Lung (tissue), 12 donors: Measurements from ENCODE around the gene ACOT7. TPM values are rescaled to one million over a fixed set of nuclear protein-coding genes. Genes with fewer than 3 reads are reported as not detected.

Experiments used
- ATAC-seq: fragments of 200-7000 bp; cut with Tn5 transposase; one replicate; pipeline ENCODE4 v1.9.1; 2020; ENCODE audit warnings: moderate number of reproducible peaks; ENCODE audit not compliant: insufficient read depth, low FRiP score
- DNase-seq, 3 donors: peaks; one replicate each; pipeline ENCODE4 v3.0.0-alpha.2; 2013 to 2017
- H3K27ac ChIP-seq, 2 donors: one replicate each; pipeline ENCODE4 v1.5.1; 2013; ENCODE audit warnings: mild to moderate bottlenecking in 2 of 2, moderate library complexity in 2 of 2, control low read depth in 1 of 2, inconsistent platforms in 1 of 2, low read depth in 1 of 2, low read length in 1 of 2
- H3K27me3 ChIP-seq, 3 donors: one replicate each; pipeline ENCODE4 v1.5.1; 2013; ENCODE audit warnings: low read length in 2 of 3; ENCODE audit not compliant: control insufficient read depth in 3 of 3, insufficient read depth in 3 of 3
- H3K36me3 ChIP-seq, 4 donors: one replicate each; pipeline ENCODE4 v1.5.1; 2013; ENCODE audit warnings: low read length in 4 of 4, mild to moderate bottlenecking in 1 of 4, moderate library complexity in 1 of 4; ENCODE audit not compliant: control insufficient read depth in 4 of 4, insufficient read depth in 4 of 4
- H3K4me1 ChIP-seq, 5 donors: one replicate each; pipeline ENCODE4 v1.5.1; 2013; ENCODE audit warnings: low read length in 5 of 5, mild to moderate bottlenecking in 2 of 5, moderate library complexity in 1 of 5; ENCODE audit not compliant: control insufficient read depth in 5 of 5, insufficient read depth in 5 of 5
- H3K4me3 ChIP-seq: one replicate; pipeline ENCODE4 v1.5.1; 2013; ENCODE audit warnings: mild to moderate bottlenecking, control low read depth, moderate library complexity
- H3K9ac ChIP-seq, 2 donors: one replicate each; pipeline ENCODE4 v1.5.1; 2013; ENCODE audit warnings: low read length in 2 of 2, control low read depth in 1 of 2; ENCODE audit not compliant: insufficient read depth in 1 of 2
- H3K9me3 ChIP-seq, 4 donors: one replicate each; pipeline ENCODE4 v1.5.1; 2013; ENCODE audit warnings: low read length in 3 of 4, mild to moderate bottlenecking in 1 of 4, moderate library complexity in 1 of 4; ENCODE audit not compliant: control insufficient read depth in 4 of 4, insufficient read depth in 3 of 4
- WGBS, 2 donors: extraction: QIAGEN DNeasy Blood & Tissue Kit; methylation state at CpG; one replicate each; pipeline ENCODE4 v1.1.7; 2013; 5-methylcytosine and 5-hydroxymethylcytosine counted together
- polyA plus RNA-seq, 2 donors: library from polyadenylated mRNA; stranded (reverse); fragments of 200-250 nt; gene quantifications; one replicate each; pipeline ENCODE4 v1.2.1, GENCODE V29; 2013
- total RNA-seq, 2 donors: library from RNA; depleted of rRNA in 1 of 2; stranded (reverse); fragments of >200 nt in 1 of 2; gene quantifications; one replicate each; pipeline ENCODE4 v1.2.1, GENCODE V29; 2014 to 2021
- TF ChIP-seq, protein P1 (sequence below): IDR thresholded peaks from 2 replicates; pipeline ENCODE4 v1.5.1; 2012; ENCODE audit warnings: mild to moderate bottlenecking; ENCODE audit errors: control extremely low read depth, extremely low read depth
- donor health status: control.
- donor health status: control.
- donor health status: Bipolar disorder and iron deficiency.
- donor health status: healthy.
- donor health status: DM: yes; HTN: yes; CAD: no.

The ACOT7 gene
- total and polyA plus RNA-seq, 4 donors = 8.8 to 37.4 (median 23.1) TPM

- no peak overlapping the region for H3K4me3 ChIP-seq
- ATAC-seq = no peak
- TF ChIP-seq, protein P1, sequence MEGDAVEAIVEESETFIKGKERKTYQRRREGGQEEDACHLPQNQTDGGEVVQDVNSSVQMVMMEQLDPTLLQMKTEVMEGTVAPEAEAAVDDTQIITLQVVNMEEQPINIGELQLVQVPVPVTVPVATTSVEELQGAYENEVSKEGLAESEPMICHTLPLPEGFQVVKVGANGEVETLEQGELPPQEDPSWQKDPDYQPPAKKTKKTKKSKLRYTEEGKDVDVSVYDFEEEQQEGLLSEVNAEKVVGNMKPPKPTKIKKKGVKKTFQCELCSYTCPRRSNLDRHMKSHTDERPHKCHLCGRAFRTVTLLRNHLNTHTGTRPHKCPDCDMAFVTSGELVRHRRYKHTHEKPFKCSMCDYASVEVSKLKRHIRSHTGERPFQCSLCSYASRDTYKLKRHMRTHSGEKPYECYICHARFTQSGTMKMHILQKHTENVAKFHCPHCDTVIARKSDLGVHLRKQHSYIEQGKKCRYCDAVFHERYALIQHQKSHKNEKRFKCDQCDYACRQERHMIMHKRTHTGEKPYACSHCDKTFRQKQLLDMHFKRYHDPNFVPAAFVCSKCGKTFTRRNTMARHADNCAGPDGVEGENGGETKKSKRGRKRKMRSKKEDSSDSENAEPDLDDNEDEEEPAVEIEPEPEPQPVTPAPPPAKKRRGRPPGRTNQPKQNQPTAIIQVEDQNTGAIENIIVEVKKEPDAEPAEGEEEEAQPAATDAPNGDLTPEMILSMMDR = no peak
- H3K4me1 ChIP-seq = peaks cover 0 to 41% (median 0%) of the 10 kb centered on the region in 5 donors
- WGBS, 2 donors = 74 to 79% methylated on average over 18 of the region's 18 CpGs
- no peaks in the 10 kb centered on the region for H3K9me3 ChIP-seq
- H3K36me3 ChIP-seq = peaks cover 0 to 8% (median 1%) of the 10 kb centered on the region in 4 donors
- no peak overlapping the region for H3K9ac ChIP-seq
- no peak overlapping the region for H3K27ac ChIP-seq
- H3K27me3 ChIP-seq = no peaks in the 10 kb centered on the region
- no peak for DNase-seq
Observed at GRCh38 chr1:6331543-6332273, 61.9 kb downstream of the ACOT7 start.

DNA sequence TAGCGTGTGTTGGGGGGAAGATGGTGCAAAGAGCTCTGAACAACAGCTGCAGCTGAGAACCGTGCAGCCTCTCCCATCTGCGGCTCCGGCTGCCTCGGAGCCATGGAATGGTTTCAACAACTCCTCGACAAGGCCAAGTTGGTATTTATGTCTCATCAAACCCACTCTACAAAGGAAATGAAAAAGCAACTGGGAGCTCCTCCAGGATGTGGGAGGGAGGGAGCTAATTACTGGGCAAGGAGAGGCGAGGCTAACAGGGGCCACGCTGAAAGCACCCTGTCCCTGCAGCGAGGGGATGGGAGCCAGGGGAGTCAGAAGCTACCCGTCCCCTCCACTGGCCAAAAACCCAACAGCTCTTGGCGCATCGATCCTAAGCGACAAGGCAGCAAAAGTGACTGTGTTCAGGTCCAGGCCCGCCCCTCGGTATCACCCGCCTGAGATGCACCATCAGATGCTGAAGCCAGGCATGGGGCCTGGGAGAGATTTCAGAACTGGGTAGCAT is 63.1 kb downstream of the ACOT7 start:
- H3K36me3 ChIP-seq = peaks cover 0 to 8% (median 1%) of the 10 kb centered on the region in 4 donors
- no peaks in the 10 kb centered on the region for H3K27me3 ChIP-seq
- ATAC-seq (no peak), DNase-seq (peak; percentile 80 to 95 (median 92))
- TF ChIP-seq, protein P1 = no peak
- H3K9ac ChIP-seq = peak overlapping the region in 1 of 2 donors; percentile 23
- no peak overlapping the region for H3K4me3 ChIP-seq
- no peak overlapping the region for H3K27ac ChIP-seq
- no peaks in the 10 kb centered on the region for H3K9me3 ChIP-seq
- H3K4me1 ChIP-seq = peaks cover 0 to 41% (median 0%) of the 10 kb centered on the region in 5 donors
- WGBS, 2 donors = 80 to 87% methylated on average over 16 of the region's 16 CpGs

DNA sequence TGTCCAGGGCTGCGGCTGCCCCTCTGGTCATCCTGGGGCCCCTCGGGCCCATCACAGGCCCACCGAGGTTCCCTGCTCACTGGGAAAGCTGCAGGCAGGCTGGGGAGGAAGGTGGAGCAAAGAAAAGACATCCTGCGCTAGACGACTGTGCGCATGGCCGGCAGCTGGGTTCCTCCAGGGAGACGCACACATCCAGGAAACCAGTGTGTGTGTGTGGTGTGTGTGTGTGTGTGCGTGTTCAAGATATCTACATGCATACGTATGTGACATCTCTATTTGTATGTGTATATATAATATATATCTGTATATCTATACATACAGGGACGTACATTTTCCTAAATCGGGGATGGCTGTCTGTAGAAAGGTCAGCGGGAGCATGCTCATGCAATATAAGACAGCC is 63.7 kb downstream of the ACOT7 start:
- DNase-seq (peak; percentile 81 to 87 (median 83)), ATAC-seq (no peak)
- Histone ChIP-seq H3K9me3 (no peaks in the 10 kb centered on the region), H3K27me3 (no peaks in the 10 kb centered on the region), H3K4me3 (no peak overlapping the region), H3K9ac (peak overlapping the region in 1 of 2 donors; percentile 26), H3K36me3 (peaks cover 0 to 8% (median 1%) of the 10 kb centered on the region in 4 donors), H3K4me1 (peaks cover 0 to 41% (median 0%) of the 10 kb centered on the region in 5 donors), H3K27ac (no peak overlapping the region)
- TF ChIP-seq, protein P1 = no peak
- 62 to 77% methylated on average over 13 of the region's 13 CpGs for WGBS, 2 donors
